Breast epithelium (tissue), 4 donors: ENCODE data around the gene PSMD5. TPM values are rescaled to one million over a fixed set of nuclear protein-coding genes. Genes with fewer than 3 reads are reported as not detected.
A peak's percentile ranks its signal among the peaks of the same experiment; 100 is the strongest.

Experiments
- DNase-seq, 2 donors: peaks; one replicate each; pipeline ENCODE4 v3.0.0-alpha.2; 2019; ENCODE audit warnings: low spot score in 2 of 2
- H3K27ac ChIP-seq, 2 donors: fragments of 200-600 bp; sonication (generic) in 1 of 2; one replicate each; pipeline ENCODE4 v1.5.1; 2016 to 2019; ENCODE audit warnings: mild to moderate bottlenecking in 1 of 2
- H3K27me3 ChIP-seq, 2 donors: fragments of 200-600 bp; sonication (generic) in 1 of 2; one replicate each; pipeline versions ENCODE4 v1.5.1 to v1.6.0; 2017 to 2019; ENCODE audit warnings: control low read depth in 1 of 2, mild to moderate bottlenecking in 1 of 2
- H3K36me3 ChIP-seq: fragments of 200-600 bp; one replicate; pipeline ENCODE4 v1.5.1; 2019
- H3K4me1 ChIP-seq, 2 donors: fragments of 200-600 bp; sonication (generic); one replicate each; pipeline ENCODE4 v1.5.1; 2016 to 2019; ENCODE audit warnings: control low read depth in 1 of 2
- H3K4me3 ChIP-seq, 3 donors: fragments of 200-600 bp; sonication (generic); 1 replicate in 2 of 3; 2 replicates in 1 of 3; pipeline ENCODE4 v1.5.1; 2016 to 2019; ENCODE audit warnings: mild to moderate bottlenecking in 3 of 3, moderate library complexity in 2 of 3
- H3K9me3 ChIP-seq, 2 donors: fragments of 200-600 bp; sonication (generic) in 1 of 2; one replicate each; pipeline ENCODE4 v1.5.1; 2016 to 2019; ENCODE audit warnings: control low read depth in 1 of 2
- CTCF ChIP-seq, 3 donors: fragments of 450-650 bp; IDR thresholded peaks; one replicate each; pipeline ENCODE4 v1.5.1; 2016 to 2017; ENCODE audit warnings: antibody characterized with exemption in 3 of 3, mild to moderate bottlenecking in 3 of 3, moderate library complexity in 3 of 3
- POLR2A ChIP-seq: fragments of 450-650 bp; IDR thresholded peaks from one replicate; pipeline ENCODE4 v1.6.1; 2016; ENCODE audit warnings: antibody characterized with exemption, mild to moderate bottlenecking, moderate library complexity
- POLR2AphosphoS5 ChIP-seq, 3 donors: sonication (generic); formaldehyde crosslinking; IDR thresholded peaks; one replicate each; pipeline ENCODE4 v1.6.1; 2017; ENCODE audit warnings: antibody characterized with exemption in 3 of 3
- intact Hi-C: fragments of 100-400 bp; cut with DNase I; formaldehyde crosslinking; loops from one replicate; pipeline ENCODE4 v1.15.1; 2023; ENCODE audit warnings: low total_unique reads
- total RNA-seq, 3 donors: library from RNA; depleted of rRNA; stranded (reverse); fragments of >200 nt; gene quantifications; one replicate each; pipeline ENCODE4 v1.1.0, GENCODE V29; 2016

Gene PSMD5
- 10 to 100 TPM; 48.3 to 54.1 (median 50.3) TPM for total RNA-seq

- intact Hi-C loops, result no loop called here
- H3K27me3 ChIP-seq, result no peaks in the 10 kb centered on the region
- peak; percentile 97 for DNase-seq
- H3K27ac ChIP-seq, result peak within 1 kb of the TSS; percentile 94 to 95
- no peaks in the 10 kb centered on the region for H3K36me3 ChIP-seq
- H3K4me1 ChIP-seq, result no peaks in the 10 kb centered on the region
- H3K9me3 ChIP-seq, result no peaks in the 10 kb centered on the region
- TF ChIP-seq POLR2A, result no peak
- TF ChIP-seq CTCF (IDR thresholded peaks at IDR 0.05), result no peak
- TF ChIP-seq POLR2AphosphoS5 (IDR thresholded peaks at IDR 0.05), result peak; percentile 94 to 96 (median 95)
- peak within 1 kb of the TSS; percentile 67 to 94 (median 71) for H3K4me3 ChIP-seq
Measured at GRCh38 chr9:120842685-120843485, at the start of gene PSMD5. TSS of gene PSMD5 (minus strand) at chr9:120842922. CDS start at chr9:120842909, 13 bp downstream.

GRCh38 chr9:120891884-120892747 lies 49.4 kb upstream of the PSMD5 start:
- DNase-seq, result no peak
- TF ChIP-seq POLR2A (no peak), POLR2AphosphoS5 (IDR thresholded peaks at IDR 0.05) (no peak), CTCF (IDR thresholded peaks at IDR 0.05) (no peak)
- no peak overlapping the region for H3K4me3 ChIP-seq
- intact Hi-C loops, result no loop called here
- no peaks in the 10 kb centered on the region for H3K27me3 ChIP-seq
- no peaks in the 10 kb centered on the region for H3K9me3 ChIP-seq
- no peaks in the 10 kb centered on the region for H3K4me1 ChIP-seq
- peak overlapping the region; percentile 40 to 43 for H3K27ac ChIP-seq
- H3K36me3 ChIP-seq, result no peaks in the 10 kb centered on the region

- Histone ChIP-seq H3K9me3 (no peaks in the 10 kb centered on the region), H3K36me3 (no peaks in the 10 kb centered on the region), H3K4me3 (no peak overlapping the region), H3K27ac (peak overlapping the region in 1 of 2 donors; percentile 66), H3K27me3 (no peaks in the 10 kb centered on the region), H3K4me1 (no peaks in the 10 kb centered on the region)
- intact Hi-C loops, result no loop called here
- TF ChIP-seq CTCF (IDR thresholded peaks at IDR 0.05), result no peak
- TF ChIP-seq POLR2A, result no peak
- TF ChIP-seq POLR2AphosphoS5 (IDR thresholded peaks at IDR 0.05), result no peak
- DNase-seq, result no peak
Measured at GRCh38 chr9:120891245-120891883, 48.6 kb upstream of the PSMD5 start.

- Histone ChIP-seq H3K27ac (peak overlapping the region in 1 of 2 donors; percentile 66), H3K27me3 (no peaks in the 10 kb centered on the region), H3K4me3 (no peak overlapping the region), H3K9me3 (no peaks in the 10 kb centered on the region), H3K4me1 (no peaks in the 10 kb centered on the region), H3K36me3 (no peaks in the 10 kb centered on the region)
- intact Hi-C loops, result no loop called here
- no peak for DNase-seq
- TF ChIP-seq POLR2A, result no peak
- TF ChIP-seq POLR2AphosphoS5 (IDR thresholded peaks at IDR 0.05), result no peak
- no peak for TF ChIP-seq CTCF (IDR thresholded peaks at IDR 0.05)
Measured at GRCh38 chr9:120890320-120891244, 47.9 kb upstream of the PSMD5 start.
